Colonic mucosa (tissue), 4 donors: ENCODE measurements around the gene F8. TPM values are rescaled to one million over a fixed set of nuclear protein-coding genes. Genes with fewer than 3 reads are reported as not detected.

Source experiments
- DNase-seq: peaks from one replicate; pipeline ENCODE4 v3.0.0-alpha.2; 2020
- H3K27ac ChIP-seq: fragments of 200-600 bp; one replicate; pipeline ENCODE4 v1.8.0; 2021
- H3K27me3 ChIP-seq: fragments of 200-600 bp; one replicate; pipeline ENCODE4 v1.8.0; 2021
- H3K36me3 ChIP-seq: fragments of 200-600 bp; one replicate; pipeline ENCODE4 v1.8.0; 2021
- H3K4me1 ChIP-seq: fragments of 200-600 bp; one replicate; pipeline ENCODE4 v1.8.0; 2021; ENCODE audit warnings: mild to moderate bottlenecking
- H3K4me3 ChIP-seq: fragments of 200-600 bp; one replicate; pipeline ENCODE4 v1.8.0; 2021
- H3K9ac ChIP-seq, 2 donors: one replicate each; pipeline ENCODE4 v1.7.0; 2013; ENCODE audit warnings: control low read depth in 2 of 2, low read depth in 2 of 2, low read length in 2 of 2
- H3K9me3 ChIP-seq: fragments of 200-600 bp; one replicate; pipeline ENCODE4 v1.8.0; 2021
- CTCF ChIP-seq: fragments of 200-600 bp; IDR thresholded peaks from one replicate; pipeline ENCODE4 v1.8.0; 2022; ENCODE audit warnings: antibody characterized with exemption, mild to moderate bottlenecking
- intact Hi-C: fragments of 100-400 bp; cut with DNase I; formaldehyde crosslinking; loops from one replicate; pipeline ENCODE4 v1.14.1; 2022
- total RNA-seq, 2 donors: library from RNA; stranded (reverse); fragmentation: NEBNext Ultra II Directional in 1 of 2; extraction: Animal tissue kit (Norgen Biotek cat#: 25700) in 1 of 2; gene quantifications; one replicate each; pipeline ENCODE4 v1.2.1, GENCODE V29; 2021
- donor health status: healthy.
- donor health status: DM: no; HTN: no; CAD: no.
- donor health status: DM: no; HTN: no; CAD: no.

F8 gene
- total RNA-seq, 2 donors from 2014 or later, result 2.3 to 3.5 TPM

GRCh38 chrX:155069414-155069813, 46.9 kb upstream of the F8 start:
- Histone ChIP-seq H3K4me1 (no peaks in the 10 kb centered on the region), H3K36me3 (no peaks in the 10 kb centered on the region), H3K9ac (no peak overlapping the region), H3K4me3 (peak overlapping the region; percentile 46), H3K27ac (no peak overlapping the region), H3K27me3 (no peaks in the 10 kb centered on the region), H3K9me3 (no peaks in the 10 kb centered on the region)
- no peak for DNase-seq
- no peak for TF ChIP-seq CTCF
- intact Hi-C loops, result no loop called here

GRCh38 chrX:155068165-155068564, 45.6 kb upstream of the F8 start:
- TF ChIP-seq CTCF, result no peak
- Histone ChIP-seq H3K36me3 (no peaks in the 10 kb centered on the region), H3K4me1 (no peaks in the 10 kb centered on the region), H3K27ac (no peak overlapping the region), H3K4me3 (no peak overlapping the region), H3K27me3 (no peaks in the 10 kb centered on the region), H3K9ac (no peak overlapping the region), H3K9me3 (no peaks in the 10 kb centered on the region)
- intact Hi-C loops, result no loop called here
- DNase-seq, result no peak

GRCh38 chrX:155065035-155065734, 42.7 kb upstream of the F8 start:
- H3K4me3 ChIP-seq, result no peak overlapping the region
- no peak overlapping the region for H3K9ac ChIP-seq
- H3K9me3 ChIP-seq, result no peaks in the 10 kb centered on the region
- intact Hi-C loops, result no loop called here
- TF ChIP-seq CTCF, result no peak
- DNase-seq, result no peak
- H3K4me1 ChIP-seq, result no peaks in the 10 kb centered on the region
- H3K27ac ChIP-seq, result no peak overlapping the region
- no peaks in the 10 kb centered on the region for H3K27me3 ChIP-seq
- no peaks in the 10 kb centered on the region for H3K36me3 ChIP-seq

- Histone ChIP-seq H3K36me3 (no peaks in the 10 kb centered on the region), H3K27me3 (no peaks in the 10 kb centered on the region), H3K4me3 (no peak overlapping the region), H3K9me3 (no peaks in the 10 kb centered on the region), H3K4me1 (no peaks in the 10 kb centered on the region), H3K9ac (no peak overlapping the region), H3K27ac (no peak overlapping the region)
- intact Hi-C loops, result no loop called here
- TF ChIP-seq CTCF, result no peak
- DNase-seq, result no peak
These were observed 39.2 kb upstream of the F8 start for GRCh38 chrX:155061760-155062159.

GRCh38 chrX:155056877-155057792, 34.6 kb upstream of the F8 start:
- TF ChIP-seq CTCF, result peak; percentile 77
- no peak overlapping the region for H3K27ac ChIP-seq
- no peaks in the 10 kb centered on the region for H3K36me3 ChIP-seq

More at GRCh38 chrX:155056877-155057792, 34.6 kb upstream of the F8 start:
- Histone ChIP-seq H3K4me3 (no peak overlapping the region), H3K9ac (no peak overlapping the region), H3K27me3 (no peaks in the 10 kb centered on the region), H3K4me1 (no peaks in the 10 kb centered on the region), H3K9me3 (no peaks in the 10 kb centered on the region)
- intact Hi-C loops, result loop anchor here (5.0 kb wide), 1 partner anchor 70 kb away; no protein-coding TSS in a partner anchor
- DNase-seq, result peak; percentile 70
